Measurements from ENCODE around the gene PTPRN2. TPM values are rescaled to one million over a fixed set of nuclear protein-coding genes. Genes with fewer than 3 reads are reported as not detected.

PTPRN2 gene
- total and polyA plus RNA-seq, 9 of the 15 experiments (the other 6 are each of a cell fraction or from before 2014, with no cell fraction given): not detected

DNA sequence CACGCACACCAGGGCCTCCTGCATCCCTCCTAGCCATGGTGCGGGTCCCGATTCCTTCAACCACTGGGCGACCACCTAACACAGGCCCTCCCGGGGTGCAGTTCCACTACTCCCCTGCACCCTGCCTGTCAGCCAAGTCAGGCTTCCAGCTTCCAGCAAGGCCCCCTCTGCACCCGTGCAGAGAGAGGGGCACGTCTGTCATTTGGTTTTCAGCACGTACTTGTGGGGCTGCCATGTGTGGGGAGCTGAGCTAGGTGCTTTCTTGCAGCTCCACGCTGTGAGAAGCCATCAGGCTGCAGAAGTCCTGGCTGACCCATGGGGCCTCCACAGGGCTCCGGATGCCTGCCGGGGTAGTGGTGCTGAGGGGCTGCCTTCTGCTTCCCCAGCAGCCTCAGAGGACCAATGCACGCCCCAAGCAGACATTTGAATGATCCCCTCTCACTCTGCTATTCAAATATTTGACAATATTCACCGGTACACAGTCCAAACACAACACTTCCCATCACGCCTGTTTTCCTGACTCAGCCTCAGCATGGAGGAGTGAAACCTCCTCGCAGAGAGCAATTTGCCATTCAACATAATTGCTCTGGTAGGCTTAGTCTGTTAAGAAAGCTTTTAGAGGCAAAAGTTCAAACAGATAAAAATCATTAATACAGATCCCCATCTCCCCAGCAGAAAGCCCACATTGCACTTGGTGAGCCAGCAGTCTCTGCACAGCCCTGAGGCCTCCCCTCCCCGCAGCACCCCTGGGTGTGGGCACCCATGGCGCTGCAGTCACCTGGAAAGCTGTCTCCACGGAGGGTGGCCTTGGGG lies 449.9 kb downstream of the PTPRN2 start:
- no peak for TF ChIP-seq CBX2 (IDR thresholded peaks at IDR 0.05; ENCODE audit: insufficient read depth, low read length, poor library complexity, severe bottlenecking)
- TF ChIP-seq MCM5 (IDR thresholded peaks at IDR 0.05; ENCODE audit: low read depth): no peak
- no peak for TF ChIP-seq ZNF347 (CRISPR knock-in tag; IDR thresholded peaks at IDR 0.05; ENCODE audit: low read depth)
- no peak for TF ChIP-seq ZNF239 (CRISPR knock-in tag; IDR thresholded peaks at IDR 0.05)
- TF ChIP-seq BRD4 (IDR thresholded peaks at IDR 0.05): no peak
- no peak for TF ChIP-seq POLR2H (tag; IDR thresholded peaks at IDR 0.05; ENCODE audit: low read depth)
- no peak for TF ChIP-seq HOXB6 (CRISPR knock-in tag; IDR thresholded peaks at IDR 0.05; ENCODE audit: borderline replicate concordance)
- no peak for TF ChIP-seq RCOR1 (IDR thresholded peaks at IDR 0.05; ENCODE audit: borderline replicate concordance in 1 of 2, low read depth in 2 of 2, low read length in 2 of 2)
- TF ChIP-seq MYBL2 (IDR thresholded peaks at IDR 0.05; ENCODE audit: low read depth): no peak
- no peak for TF ChIP-seq MYBL2 (CRISPR knock-in tag; IDR thresholded peaks at IDR 0.05; ENCODE audit: borderline replicate concordance)
- TF ChIP-seq ZBTB8A (IDR thresholded peaks at IDR 0.05; ENCODE audit: partially characterized antibody): no peak
- CTCF ChIA-PET (ENCODE audit: low intra/inter-chr PET ratio): no interaction called here
- Histone ChIP-seq H3K4me2 (ENCODE audit: insufficient read depth, low read length) (no peak overlapping the region), H3K27ac (ENCODE audit: extremely low read depth, low read depth, low read length) (no peak overlapping the region), H3K9ac (ENCODE audit: insufficient read depth in 1 of 2, low read depth in 2 of 2, low read length in 2 of 2) (no peak overlapping the region), H3K4me1 (replicated peaks in 1 of 2; ENCODE audit: control insufficient read depth in 2 of 2, insufficient read depth in 2 of 2, low read length in 2 of 2) (no peaks in the 10 kb centered on the region), H2AFZ (ENCODE audit: low read depth, low read length) (no peak overlapping the region), H3K79me2 (ENCODE audit: control insufficient read depth, insufficient read depth, low read length) (no peaks in the 10 kb centered on the region), H3K27me3 (ENCODE audit: control insufficient read depth in 2 of 2, insufficient read depth in 2 of 2, low read length in 2 of 2) (peaks cover 35 to 84% of the 10 kb centered on the region in 2 experiments), H3K9me1 (ENCODE audit: control insufficient read depth, insufficient read depth, low read length) (no peaks in the 10 kb centered on the region), H3K4me3 (no peak overlapping the region), H3K36me3 (ENCODE audit: control insufficient read depth, insufficient read depth, low read length) (no peaks in the 10 kb centered on the region), H3K9me3 (replicated peaks; ENCODE audit: control insufficient read depth, insufficient read depth, low read depth, low read length) (no peaks in the 10 kb centered on the region), H4K20me1 (replicated peaks; ENCODE audit: control insufficient read depth, insufficient read depth, low read length) (no peaks in the 10 kb centered on the region)
- POLR2A ChIA-PET: interaction anchor here (0.6 to 0.7 kb wide), 2 partner anchors 8 to 190 kb away, joined by 3 read pairs; no protein-coding TSS in a partner anchor
- under 1% methylated on average over 18 of the region's 18 CpGs for WGBS (ENCODE audit: insufficient coverage, low coverage, missing lambda C conversion rate)
- no peak for ATAC-seq
- in situ Hi-C loops (cut with MboI) (no loop called here), intact Hi-C loops (cut with micrococcal nuclease) (no loop called here)
- BruUV-seq (replicated peaks): no TSS peak
- DNase-seq (ENCODE audit: extremely low read depth in 1 of 4, low spot score in 3 of 4): no peak
- no peak for FAIRE-seq
